Stimulated activated CD8-positive, alpha-beta memory T cell treated with anti-CD3 and anti-CD28 coated beads, Interleukin-12 subunit alpha, Interleukin-12 subunit beta, amount 100 ng/mL, for 4 hours (primary cell): ENCODE measurements around the gene SPAAR.
"Not testable (repeated sequence)": the region's sequence is repeated elsewhere in the genome, so short reads cannot be mapped to it uniquely, and the experiment has no call there.

ENCODE experiments used
- DNase-seq: peaks from one replicate; pipeline ENCODE4 v3.0.0-alpha.2; 2020; ENCODE audit warnings: low read depth

Gene SPAAR

DNA sequence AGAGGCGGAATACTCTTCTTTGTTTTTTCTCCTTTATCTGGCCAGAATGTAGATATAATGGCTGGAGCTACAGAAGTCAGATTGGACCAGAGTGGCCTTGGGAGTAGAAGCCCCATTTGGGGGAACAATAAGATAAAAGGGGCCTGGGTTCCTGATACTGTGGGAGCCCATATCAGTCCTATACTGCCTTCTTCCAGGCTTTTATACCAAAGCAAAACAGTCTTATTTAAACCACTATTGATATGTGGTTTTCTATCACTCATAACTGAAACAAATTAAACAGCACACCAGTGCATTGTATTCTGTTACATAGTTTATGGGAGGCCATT is 14.3 kb downstream of the SPAAR start:
- no peak for DNase-seq

DNA sequence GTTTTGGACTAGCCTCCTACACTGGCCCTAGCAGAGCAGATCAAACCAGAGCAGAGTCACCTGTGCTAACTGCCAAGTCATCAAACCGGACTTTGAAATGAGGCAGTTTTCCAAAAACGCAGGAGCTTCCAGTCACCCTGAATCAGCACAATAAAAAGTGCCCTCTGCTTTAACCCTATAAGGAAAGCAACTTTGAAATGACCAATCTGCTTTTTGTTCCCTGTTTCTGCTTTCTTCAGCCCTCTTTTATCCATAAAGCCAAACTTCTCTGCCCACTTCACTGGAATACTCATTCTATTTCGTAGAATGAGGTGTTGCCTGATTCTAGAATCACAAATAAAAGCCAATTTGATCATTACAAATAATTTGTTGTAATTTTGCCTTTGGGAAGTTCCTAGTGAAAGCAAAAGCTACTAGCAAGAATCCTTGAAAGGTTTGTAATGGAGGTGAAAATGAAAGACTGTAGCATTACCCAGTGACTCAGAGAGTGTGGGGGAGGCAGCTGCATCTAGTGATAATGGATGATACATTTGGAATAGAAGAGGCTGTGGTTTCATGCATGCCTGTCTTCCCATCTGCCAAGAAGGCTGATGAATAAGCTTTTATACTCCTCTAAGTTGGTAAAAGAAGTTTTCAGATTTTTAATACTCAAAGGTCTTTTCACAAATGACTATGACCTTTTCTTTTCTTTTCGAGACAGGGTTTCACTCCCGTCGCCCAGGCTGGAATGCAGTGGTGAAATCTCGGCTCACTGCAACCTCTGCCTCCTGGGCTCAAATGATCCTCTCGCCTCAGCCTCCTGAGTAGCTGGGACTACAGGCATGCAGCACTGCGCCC is 14.9 kb downstream of the SPAAR start:
- no peak for DNase-seq

DNA sequence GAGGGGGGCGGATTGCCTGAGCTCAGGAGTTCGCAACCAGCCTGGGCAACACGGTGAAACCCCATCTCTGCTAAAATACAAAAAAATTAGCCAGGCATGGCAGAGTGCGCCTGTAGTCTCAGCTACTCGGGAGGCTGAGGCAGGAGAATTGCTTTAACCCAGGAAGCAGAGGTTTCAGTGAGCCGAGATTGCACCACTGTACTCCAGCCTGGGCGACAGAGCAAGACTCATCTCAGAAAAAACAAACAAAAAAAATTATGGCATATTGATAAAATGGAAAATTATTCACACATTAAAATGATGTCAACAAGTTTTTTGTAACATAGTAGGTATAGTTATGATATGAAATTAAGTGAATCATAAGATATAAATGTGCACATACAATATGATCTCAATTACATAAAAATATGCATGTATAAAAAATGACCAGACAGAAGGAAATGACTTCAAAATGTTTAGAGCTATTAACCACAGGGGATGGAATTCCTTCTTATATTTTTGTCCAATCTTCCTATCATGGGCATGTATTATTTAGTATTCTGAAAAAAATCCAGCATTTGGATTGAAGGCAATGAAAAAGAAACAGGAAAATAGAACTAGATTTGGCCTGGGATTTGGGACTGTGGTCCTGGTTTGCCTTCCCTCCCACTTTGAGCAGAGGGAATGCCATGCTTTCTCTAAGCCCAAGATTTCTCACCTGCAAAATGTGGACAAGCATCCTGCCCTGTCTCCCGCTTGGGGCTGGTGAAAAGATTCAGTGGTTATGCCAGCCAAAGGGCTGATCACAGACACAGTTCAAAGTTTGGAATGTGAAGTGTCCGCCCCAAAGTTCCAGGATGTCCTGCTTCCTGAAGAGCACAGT is 19.5 kb downstream of the SPAAR start:
- no peak for DNase-seq

DNA sequence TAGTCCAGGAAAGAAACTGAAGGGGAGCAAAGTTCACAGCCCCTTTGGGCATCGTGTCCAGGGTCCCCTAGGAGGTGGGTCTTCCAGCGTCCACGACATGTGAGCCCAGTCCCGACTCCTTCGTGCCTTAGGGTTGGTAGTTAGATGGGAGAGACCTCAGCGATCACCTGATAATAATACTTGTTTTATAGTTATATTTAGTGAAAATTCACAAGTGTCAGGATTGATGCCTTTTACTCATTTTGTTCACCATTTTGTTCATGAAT is 20.1 kb downstream of the SPAAR start:
- DNase-seq: no peak

DNA sequence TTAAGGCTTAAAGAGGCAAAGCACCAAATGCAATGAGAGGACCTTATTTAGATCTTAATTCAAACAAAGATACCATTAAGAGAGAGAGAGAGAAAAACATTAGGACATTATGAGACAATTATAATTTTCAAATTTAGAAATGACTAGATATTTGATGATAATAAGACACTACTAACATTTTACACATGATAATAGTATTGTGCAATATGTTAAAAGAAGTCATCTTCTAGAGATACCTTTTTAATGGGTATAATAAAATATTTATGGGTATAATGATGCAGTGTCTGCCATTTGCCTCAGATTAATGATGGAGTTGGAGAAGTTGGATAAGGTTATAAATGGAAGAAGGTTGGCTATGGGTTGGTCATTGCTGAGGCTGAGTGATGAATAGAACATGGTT is 21.2 kb downstream of the SPAAR start:
- DNase-seq: no peak

DNA sequence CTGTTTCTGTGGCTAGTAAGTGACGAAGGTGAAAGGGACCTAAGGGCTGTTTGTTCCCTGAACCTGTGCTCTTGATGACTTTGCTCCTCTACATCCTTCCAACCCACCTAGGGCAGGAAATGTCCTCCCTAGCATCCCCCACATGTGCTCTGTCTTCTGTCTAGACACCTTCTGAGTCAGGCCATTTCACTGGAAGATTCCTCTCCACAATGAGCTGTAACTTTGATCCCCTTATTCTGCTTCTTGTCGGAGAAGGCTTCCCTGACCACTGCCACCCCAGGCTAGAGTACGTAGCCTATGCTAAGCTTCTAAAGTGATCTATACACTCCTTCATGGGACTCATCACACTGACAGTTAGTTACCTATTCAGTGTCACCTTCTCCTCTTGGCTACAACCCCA is 21.7 kb downstream of the SPAAR start:
- DNase-seq: no peak

DNA sequence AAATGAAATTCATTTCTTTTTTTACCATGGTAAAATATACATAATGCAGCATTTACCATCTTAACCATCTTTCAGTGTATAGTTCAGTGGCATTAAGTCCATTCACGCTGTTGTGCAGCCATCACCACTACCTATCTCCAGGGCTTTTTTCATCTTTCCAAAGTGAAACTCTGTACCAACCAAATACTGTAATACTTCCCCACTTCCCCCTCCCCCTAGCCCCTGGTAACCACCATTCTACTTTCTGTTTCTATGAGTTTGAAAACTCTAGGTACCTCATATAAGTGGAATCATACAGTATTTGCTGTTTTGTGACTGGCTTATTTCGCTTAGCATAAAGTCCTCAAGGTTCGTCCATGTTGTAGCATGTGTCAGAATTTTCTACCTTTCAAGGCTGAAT is 23.4 kb downstream of the SPAAR start:
- DNase-seq: no peak

DNA sequence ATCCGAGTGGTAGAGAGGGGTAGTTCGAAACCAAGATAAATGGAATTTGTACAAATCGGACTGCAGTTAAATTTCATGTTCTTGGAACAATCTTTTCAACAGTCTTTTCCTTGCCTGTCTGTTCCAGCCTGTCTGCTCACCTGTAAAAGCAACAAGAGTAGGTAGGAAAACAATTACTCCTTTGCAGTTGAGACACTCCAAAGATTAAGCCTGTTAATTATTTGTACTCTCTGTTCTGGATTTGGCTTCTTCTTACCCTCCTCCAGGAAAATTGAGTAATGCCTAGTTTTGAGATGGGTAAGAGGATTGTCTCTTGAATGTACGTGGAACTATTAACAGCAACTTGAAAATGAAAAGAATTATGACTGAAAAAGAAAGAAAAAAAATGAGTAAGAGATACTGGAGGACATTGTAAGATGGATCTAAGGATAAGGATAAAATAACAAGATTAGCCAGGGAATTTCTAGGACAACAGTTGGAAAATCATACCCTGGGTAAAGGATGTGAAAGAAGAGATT is 24.3 kb downstream of the SPAAR start:
- no peak for DNase-seq

DNA sequence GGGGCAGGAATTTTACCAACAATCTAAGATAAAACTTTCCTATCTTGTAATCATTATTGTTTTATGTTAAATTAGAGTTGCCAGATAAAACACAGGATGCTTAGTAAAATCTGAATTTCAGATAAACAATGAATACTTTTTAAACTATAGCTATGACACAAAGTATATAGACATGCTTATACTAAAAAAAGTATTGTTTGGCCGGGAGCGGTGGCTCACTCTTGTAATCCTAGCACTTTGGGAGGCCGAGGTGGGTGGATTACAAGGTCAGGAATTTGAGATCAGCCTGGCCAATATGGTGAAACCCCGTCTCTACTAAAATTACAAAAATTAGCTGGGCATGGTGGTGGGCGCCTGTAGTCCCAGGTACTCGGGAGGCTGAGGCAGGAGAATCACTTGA is 24.8 kb downstream of the SPAAR start:
- not testable (repeated sequence) for DNase-seq

DNA sequence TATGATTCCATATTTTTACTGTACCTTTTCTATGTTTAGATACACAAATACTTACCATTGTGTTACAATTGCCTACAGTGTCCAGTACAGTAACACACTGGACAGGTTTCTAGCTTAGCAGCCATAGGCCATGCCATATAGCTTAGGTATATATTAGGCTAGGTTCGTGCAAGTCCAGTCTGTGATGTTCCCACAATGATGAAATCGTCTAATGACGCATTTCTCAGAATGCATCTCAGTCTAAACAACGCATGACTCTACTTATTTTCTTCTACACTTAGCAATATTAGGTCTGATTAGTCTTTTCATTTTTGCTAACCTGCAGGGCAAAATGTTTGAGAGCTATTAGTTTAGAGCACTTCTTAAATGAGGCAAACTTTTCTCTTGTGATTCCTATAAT is 26.0 kb downstream of the SPAAR start:
- DNase-seq: no peak

DNA sequence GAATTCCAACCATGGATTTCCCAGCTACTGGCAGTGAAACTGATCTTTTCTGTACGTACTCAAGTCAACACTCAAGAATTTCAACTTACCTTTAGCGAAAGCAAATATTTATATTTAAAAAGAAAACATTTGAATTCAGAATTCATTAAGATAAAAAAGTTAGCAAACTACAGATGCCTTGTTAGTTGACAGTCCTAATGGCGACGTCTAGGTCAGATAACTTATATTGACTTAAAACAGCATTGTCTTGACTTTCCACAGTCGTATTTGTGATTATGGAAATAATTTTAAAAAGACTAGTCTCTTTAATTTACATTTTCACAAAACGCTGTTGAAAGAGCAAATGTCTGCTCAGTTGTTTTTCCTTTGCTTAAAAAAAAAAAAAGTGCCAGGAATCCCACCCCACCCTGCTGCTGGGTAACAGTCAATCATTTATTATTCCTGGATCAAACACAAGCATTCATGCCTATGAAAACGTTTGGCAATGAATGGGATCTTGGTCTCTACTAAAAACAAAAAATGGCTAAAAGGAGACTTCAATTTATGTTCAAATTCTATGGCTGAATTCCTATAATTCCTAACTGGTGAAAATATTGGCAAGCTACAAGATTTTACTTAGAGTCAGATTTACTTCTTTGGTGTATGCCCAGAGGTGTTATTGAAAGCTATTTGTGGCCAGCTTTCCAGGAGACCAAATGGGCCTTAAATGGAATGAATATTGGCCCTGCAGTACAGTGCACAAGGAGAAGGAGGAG is 26.6 kb downstream of the SPAAR start:
- no peak for DNase-seq

DNA sequence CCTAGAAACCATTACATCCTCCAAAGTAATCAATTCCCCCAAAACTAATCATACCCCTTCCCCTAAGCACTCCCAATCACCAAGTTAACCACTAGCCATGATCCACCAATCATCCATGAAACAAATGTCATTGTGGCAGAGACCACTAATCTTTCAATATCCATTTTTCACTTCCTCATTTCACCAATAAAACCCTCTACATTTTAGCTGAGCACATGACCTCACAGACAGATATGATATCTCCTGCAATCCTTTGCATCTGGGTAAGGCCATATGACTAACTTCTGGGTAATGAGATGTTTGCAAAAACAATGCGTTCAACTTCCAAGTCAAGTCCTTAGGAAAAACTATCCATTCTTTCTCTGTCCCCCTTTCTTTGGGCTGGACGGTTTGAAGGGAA is 27.9 kb downstream of the SPAAR start:
- DNase-seq: no peak

DNA sequence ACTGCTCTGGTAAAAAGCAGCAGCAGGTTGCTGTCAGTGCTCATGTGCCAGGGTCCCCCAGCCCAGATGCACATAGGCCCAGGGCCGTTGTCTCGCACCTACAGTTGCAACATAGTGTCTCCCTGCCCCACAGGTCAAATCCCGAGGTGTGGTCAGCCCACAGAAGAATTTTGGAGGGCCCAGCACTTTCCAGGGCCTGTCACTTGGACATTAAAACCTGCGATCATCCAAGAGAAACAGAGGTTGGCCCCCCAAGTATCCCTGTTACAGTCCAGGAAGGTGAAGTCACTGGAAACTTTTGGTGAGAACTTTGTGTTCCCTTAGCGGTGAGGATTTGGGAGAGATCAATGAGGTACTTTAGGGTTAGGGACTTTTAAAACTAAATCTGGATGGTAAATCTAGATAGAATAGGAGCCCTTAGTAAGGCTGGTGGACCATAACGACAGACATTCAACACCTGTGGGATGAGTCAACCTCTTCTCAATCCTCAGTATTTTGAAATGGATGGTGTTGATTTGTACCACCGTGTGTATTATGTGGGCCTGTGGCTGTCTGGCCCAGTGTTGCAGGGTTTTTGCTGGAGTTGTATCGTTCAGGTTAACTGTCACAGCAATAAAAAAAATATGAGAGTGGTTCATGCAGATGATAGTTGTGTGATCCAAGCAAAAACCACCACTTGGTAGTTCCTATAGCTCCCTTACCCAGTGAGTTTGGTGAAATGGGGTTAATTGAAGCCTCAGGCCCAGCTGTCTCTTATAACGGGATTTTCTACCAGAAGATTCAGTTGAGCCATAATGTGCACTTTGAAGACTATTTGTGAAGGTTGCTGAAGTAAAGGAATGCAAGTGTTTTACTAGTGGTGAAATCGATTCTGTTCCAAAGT is 29.4 kb downstream of the SPAAR start:
- DNase-seq: no peak

DNA sequence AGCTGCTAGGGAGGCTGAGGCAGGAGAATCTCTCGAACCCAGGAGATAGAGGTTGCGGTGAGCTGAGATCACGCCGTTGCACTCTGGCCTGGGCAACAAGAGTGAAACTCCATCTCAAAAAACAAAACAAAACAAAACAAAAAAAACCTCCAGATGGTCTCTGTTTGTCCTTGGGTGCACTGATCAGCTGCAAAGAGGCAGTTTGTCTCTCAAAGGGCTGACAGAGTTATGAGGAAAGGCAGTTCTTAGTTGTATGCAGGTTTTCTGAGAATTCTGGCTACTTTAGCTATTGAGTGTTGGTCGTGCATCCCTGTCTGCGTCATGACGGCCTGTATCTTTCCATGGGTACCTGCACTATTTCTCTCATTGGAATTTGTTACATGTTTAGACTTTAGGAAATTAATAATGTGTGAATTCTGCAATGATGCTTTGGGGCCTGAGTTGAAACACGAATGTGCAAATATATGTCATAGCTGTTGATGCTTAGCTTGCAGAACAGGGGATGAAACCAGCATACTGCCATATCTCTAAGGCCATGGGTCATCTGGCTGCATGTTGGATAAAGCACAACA is 30.5 kb downstream of the SPAAR start:
- DNase-seq: no peak

DNA sequence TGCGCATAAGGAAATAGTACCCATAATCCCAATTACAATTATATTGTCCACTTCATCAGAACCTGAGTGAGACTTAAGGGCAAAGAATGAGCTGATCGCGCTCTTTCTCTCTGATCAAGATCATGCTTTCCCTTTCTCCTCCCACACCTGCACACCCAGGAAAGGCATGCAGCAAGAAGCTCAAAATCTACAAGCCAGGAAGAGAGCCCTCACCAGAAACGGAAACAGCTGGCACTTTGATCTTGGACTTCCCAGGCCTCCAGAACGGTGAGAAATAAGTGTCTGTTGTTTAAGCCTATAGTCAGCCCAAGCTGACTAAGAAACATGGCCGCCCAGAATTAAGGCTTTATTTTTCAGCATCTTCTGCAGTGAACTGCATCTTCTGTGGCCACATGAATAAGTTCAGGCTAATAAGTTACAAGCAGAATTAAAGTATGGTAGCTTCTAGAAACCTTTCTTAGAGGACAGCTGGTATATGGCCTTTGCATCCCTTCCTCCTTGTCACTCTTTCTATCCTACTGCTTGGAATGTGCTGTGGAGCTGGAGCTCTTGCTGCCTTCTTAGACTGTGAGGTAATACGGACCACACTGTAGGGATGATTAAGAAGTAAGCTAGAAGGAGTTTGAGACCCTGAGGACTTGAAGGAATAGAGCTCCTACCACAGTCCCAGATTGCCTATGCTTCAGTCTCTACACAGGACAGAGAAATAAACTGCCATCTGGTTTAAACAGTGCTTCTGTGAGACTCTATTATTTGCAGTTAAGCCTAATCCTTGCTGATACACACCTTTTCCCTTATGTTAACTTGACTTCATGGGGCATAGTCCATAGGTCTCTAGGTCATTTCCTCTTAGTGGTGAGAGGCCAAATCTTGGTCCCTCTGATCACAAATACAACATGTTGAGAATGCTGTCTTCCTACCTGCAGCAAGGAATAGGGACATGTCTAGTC is 31.4 kb downstream of the SPAAR start:
- no peak for DNase-seq

DNA sequence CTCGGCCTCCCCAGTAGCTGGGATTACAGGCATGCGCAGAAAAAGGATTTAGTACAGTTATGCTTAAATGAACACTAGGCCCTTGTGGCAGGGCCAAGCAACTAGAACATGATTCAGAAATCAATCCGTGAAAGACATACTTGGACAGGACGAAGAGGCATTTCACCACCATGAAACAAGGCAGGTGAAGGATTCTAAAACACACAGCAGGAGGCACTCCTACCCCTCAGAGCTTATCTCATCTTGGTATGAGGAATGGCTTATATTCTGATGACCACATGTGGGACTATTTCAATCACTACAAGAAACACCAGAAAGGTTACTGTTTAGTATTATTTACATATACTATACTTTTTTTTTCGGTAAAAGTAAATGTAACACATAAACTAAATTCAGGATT is 33.0 kb downstream of the SPAAR start:
- DNase-seq: no peak

DNA sequence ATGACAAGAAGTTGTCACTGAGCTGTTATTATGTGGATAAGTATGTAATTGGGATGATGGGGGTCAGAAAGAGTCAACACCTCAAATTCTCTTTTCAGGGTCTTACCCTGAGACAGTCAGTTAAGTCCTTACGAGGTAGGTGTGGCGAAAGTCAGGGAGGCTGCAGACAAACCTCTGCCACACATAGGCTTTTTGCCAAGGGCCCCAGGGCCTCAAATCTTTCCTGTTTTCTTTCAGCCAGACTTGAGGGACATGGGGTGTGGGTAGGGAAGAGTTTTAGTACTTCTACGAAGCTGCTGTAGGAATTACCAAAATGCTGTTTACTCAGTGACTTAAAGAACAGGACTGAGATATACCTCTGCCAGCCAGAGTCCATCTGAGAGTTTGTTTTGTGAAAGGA is 34.9 kb downstream of the SPAAR start:
- no peak for DNase-seq

DNA sequence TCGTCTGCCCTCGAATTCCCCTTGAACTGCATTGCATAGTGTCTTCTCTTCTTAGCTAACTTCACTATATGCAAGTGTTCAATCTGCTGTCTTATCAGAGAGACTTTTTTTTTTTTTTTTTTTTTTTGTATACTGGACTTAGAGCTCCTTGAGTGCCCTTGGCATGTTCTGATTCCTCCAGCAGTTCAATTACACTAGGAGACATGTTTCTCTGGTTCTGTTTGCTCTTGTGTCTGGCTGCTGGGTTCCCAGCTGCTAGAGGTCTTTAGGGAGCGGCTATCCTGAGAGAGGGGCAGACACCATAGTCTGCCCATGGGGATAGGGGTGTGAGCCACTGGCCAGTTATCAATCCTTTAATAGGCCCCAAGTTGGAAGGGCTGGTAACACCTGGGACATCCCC is 35.6 kb downstream of the SPAAR start:
- DNase-seq: no peak

DNA sequence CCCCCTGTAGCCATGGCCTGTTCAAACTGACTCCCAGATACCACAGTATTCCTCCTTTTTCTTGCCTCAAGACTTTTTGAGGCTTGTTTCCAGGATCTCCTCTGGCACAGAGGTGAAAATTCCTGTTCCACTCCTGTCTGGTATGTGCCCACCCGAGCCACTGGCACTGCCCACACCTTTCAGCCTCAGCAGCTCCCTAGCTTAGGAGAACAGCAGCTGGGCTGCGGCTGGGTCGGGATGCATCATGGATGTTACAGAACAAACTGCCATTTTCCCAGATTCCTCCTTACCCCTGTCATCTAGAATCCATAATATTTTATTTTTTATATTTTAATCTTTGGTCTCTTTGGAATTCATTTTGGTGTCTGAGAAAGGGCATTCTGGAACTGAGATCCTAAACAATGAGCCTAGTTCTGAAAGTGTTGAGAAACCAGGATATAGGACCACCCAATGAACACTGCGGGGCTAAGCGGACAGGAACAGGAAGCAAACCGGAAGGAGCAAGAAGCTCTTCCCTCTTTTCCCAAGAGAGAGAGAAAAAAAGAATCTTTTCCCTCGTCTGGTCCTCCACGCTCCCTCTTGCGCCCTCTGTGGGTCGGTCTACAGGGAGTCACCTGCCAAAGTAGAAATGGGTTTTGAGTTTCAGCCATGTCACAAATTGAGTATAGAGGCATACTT is 36.2 kb downstream of the SPAAR start:
- peak; percentile 19 for DNase-seq

DNA sequence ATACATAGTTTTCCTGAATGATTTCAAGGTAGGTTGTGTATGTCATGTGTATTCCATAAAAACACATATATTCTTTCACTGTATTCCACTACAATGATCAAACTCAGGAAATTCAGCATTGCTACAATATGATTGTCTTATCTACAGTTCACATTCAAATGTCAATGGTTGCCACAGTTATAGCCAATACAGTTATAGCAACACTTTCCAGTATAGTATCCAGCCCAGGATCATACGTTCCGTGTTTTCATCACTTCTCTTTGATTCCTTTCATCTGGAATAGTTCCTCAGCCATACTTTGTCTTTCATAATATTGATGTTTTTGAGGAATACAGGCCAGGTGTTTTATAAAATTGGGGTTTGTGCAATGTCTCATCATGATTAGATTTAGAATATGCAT is 39.2 kb downstream of the SPAAR start:
- no peak for DNase-seq
